ENCODE data around the gene ARL4C. TPM values are rescaled to one million over a fixed set of nuclear protein-coding genes. Genes with fewer than 3 reads are reported as not detected.

The ARL4C gene, protein sequence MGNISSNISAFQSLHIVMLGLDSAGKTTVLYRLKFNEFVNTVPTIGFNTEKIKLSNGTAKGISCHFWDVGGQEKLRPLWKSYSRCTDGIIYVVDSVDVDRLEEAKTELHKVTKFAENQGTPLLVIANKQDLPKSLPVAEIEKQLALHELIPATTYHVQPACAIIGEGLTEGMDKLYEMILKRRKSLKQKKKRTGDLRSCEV
- polyA plus RNA-seq (ENCODE audit: insufficient read length): 51.6 TPM
- long read RNA-seq, donor 1, full-length matches to known transcripts: 138 of 138 reads
- long read RNA-seq, donor 1, partial matches to known transcripts: 0 of 138 reads
- long read RNA-seq, donor 1, other reads (novel, unspliced or antisense): 0 of 138 reads
- long read RNA-seq, donor 2, full-length matches to known transcripts: 120 of 120 reads
- long read RNA-seq, donor 2, partial matches to known transcripts: 0 of 120 reads
- long read RNA-seq, donor 2, other reads (novel, unspliced or antisense): 0 of 120 reads
- long read RNA-seq, donor 3, full-length matches to known transcripts: 94 of 94 reads
- long read RNA-seq, donor 3, partial matches to known transcripts: 0 of 94 reads
- long read RNA-seq, donor 3, other reads (novel, unspliced or antisense): 0 of 94 reads
- long read RNA-seq, donor 4, full-length matches to known transcripts: 19 of 19 reads
- long read RNA-seq, donor 4, partial matches to known transcripts: 0 of 19 reads
- long read RNA-seq, donor 4, other reads (novel, unspliced or antisense): 0 of 19 reads
- long read RNA-seq, donor 5, full-length matches to known transcripts: 180 of 180 reads
- long read RNA-seq, donor 5, partial matches to known transcripts: 0 of 180 reads
- long read RNA-seq, donor 5, other reads (novel, unspliced or antisense): 0 of 180 reads
- long read RNA-seq, donor 6, full-length matches to known transcripts: 142 of 142 reads
- long read RNA-seq, donor 6, partial matches to known transcripts: 0 of 142 reads
- long read RNA-seq, donor 6, other reads (novel, unspliced or antisense): 0 of 142 reads
- long read RNA-seq, donor 7, full-length matches to known transcripts: 161 of 161 reads
- long read RNA-seq, donor 7, partial matches to known transcripts: 0 of 161 reads
- long read RNA-seq, donor 7, other reads (novel, unspliced or antisense): 0 of 161 reads
- long read RNA-seq, donor 8, full-length matches to known transcripts: 38 of 38 reads
- long read RNA-seq, donor 8, partial matches to known transcripts: 0 of 38 reads
- long read RNA-seq, donor 8, other reads (novel, unspliced or antisense): 0 of 38 reads

DNA sequence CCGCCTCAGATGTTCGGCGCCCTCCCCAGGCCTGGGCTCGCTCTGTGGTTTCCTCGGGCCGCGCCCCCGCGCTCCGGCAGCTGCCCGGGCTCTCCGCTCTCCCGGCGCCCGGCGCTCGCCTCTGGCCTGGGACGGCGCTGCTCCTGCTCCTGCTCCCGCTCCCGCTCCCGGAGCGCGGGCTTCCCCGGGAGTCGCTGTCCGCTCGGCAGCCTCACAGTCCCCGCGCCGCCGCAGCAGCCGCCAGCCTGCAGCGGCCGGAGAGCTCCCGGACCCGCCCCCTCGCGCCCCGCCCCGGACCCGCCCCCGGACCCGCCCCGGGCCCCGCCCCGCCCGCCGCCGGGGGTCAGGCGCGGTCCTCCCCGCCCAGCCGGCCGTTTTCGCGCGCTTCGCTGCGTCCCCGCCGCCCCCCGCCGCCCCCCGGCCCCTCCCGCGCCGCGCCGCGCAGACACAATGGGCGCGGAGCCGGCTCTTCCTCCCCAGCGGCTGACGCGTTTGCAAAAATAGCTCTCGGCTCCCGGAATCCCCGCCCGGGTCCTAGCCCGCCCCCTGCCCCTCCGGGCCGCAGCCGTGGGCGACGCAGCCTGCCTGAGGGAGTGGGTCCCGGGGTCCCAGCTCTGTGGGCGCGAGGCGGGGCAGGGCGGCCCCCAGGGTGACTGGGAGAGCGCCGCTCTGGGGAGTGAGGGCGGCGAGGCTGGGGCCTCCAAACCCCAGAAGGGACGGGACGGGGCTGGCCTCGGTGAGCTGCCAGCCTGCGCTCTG lies at the start of gene ARL4C:
TSS of gene ARL4C (minus strand) at position 247 of the 759 bp plus-strand sequence. CDS start 495 bp downstream, outside the sequence.
- peak; percentile 65 for DNase-seq

DNA sequence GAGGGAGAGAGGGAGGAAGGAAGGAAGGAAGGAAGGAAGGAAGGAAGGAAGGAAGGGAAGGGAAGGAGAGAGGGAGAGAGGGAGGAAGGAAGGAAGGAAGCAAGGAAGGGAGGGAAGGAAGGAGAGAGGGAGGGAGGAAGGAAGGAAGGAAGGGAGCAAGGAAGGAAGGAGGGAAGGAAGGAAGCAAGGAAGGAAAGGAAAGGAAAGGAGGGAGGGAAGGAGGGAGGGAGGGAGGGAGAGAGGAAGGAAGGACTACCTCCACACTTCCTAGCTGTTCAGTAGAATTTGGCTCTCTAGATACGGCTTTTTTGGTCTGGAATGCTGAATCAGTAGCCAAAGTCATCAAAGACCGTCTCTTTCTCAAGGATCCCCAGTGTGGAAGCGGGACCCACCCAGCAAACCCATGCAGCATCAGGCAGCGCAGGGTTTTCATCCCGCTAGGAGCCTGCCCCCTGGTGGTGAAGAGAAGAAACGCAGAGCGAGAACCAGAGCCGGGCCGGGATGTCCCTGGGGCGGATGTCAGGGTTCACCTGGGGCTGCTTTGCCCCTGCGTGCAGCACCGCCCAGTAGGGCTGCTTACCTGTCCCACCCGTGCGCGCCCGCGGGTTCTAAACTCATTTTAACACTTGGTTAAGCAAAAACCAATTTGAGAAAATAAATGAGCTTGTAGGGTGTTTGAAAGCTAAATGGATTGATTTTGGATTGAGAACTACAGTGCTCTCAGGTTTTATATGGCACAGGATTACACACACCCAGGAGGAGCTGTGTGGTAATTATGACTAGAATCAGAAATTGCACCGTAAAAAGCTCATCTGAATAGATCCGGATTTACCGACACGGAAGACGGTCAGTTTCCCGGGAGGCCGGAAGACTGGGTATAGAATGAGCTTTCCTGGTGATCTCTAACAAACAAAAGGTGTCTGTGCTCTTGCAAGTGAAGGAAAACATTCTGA lies 48.1 kb upstream of the ARL4C start:
- peak; percentile 62 for DNase-seq

DNA sequence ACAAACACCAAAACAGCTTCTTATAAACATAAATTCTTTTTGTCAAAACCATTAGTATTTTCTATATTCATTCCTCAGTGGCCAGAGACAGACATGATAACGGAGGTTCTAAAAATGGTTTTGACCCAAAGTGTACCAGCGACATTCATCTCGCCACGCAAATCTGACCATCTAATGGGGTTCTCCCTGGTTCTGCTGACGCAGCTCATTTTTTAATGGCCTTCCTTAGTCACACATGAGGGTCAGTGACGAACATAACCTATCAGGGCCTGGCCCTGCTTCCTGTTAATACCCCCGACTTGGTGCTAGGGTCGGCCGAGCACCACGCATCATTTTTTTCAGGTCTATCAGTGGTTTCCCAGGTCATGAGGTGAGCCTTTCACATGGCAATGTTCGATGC lies 45.9 kb upstream of the ARL4C start:
- DNase-seq: no peak

DNA sequence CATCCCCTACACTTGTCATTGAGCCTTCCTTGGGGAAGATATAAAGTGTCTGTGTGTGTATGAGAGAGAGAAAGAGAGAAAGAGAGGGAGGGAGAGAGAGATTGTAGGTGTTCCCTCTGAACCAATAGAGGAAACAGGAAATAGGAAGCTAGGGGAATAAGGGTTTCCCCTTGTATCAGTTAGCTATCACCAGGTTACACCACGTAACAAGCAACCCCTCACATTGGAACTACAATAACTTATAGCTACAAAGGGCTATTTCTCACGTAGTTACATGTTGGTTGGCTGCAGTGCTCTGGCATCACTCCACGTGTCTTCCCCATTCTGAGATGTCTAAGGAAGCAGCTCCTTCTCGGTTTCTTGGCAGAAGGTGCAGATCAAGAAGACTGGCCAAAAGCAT lies 41.0 kb upstream of the ARL4C start:
- DNase-seq: no peak

DNA sequence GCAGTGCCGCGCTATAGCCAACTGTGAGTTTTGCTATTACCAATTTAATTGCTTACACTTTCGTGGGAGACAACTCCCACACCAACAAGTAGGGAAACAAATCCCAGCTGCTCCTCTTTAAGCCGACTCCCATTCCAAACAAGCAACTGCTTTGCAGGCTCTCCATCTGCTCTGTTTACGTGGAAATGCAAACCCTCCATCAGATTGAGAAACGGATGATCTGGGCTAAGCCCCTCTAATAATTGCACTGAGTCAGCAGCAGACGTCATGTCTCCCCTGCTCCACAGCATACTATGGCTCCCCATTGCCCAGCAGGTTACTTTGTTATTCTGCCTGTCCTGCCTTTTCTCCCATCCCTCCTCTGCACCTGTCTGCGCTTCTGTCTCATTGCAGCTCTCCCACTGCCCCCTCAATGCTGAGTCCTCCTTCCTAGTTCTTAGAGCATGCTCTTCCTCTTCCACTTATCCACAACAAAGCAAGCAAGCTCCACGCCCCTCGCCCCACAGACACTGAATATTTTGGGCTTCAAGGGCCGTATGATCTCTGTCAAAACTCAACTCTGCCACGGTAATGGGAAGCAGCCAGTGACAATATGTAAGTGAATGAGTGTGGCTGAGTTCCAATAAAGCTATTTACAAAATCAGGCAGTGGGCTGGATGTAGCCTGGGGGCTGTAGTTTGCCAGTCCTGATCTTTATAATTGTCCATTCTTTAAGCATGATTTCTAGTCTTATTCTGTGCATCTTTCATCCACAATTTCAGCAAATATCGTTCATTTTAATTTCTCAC lies 39.5 kb upstream of the ARL4C start:
- no peak for DNase-seq

DNA sequence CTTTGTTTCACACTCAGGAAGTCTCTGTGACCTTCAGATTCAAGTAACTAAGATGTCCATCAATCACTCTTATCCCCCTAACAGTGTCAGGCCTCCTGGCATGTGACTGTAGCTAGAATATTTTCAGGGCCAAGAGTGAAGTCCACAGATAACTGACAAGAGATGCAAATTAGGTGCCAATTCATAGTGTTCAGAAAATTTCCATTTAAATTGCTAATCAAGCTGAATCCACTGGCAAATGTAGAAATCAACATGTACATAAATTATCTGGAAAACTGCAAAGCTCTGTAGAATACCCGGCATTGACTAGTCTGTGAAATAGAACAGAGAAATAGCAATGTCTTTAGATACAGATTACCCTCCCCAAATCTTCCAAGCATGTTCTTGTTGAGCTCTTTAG lies 38.6 kb upstream of the ARL4C start:
- DNase-seq: no peak

DNA sequence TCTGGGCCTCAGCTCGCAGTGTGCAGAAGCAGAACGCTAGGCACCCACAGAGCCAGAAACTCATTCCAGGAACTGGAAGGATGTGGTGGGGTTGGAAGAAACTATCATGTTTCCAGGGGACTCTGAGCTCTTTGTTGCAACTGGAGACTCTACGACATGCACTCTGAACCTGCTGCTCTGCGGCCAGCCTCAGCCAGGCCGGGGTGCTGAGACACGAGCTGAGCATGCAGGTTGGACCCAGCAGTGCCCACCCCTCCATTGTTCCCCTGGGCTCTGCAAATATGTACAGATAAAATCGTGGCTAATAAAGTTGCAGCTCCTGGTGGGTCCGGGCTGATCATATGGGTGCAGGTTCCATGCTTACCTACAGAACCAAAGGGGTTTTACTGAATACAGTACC lies 37.6 kb upstream of the ARL4C start:
- DNase-seq: no peak

DNA sequence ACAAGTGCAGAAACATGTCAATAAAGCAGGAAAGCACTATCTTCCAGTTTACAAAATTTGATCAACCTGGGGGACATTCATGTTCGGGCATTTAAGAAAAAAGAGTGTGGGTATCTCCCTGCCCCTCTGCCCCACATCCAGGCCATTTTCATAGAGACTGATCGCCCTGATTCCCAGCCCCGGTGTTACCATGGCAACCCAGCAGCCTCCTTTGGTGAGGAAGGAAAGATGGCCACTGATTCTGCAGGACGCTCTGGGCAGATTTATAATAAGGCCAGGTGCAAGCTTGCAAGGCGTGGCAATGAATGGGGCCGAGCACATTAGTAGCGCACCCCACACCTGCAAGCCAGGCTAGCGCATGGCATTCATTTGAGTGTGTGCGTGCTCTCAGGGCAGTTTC lies 36.7 kb upstream of the ARL4C start:
- DNase-seq: no peak

DNA sequence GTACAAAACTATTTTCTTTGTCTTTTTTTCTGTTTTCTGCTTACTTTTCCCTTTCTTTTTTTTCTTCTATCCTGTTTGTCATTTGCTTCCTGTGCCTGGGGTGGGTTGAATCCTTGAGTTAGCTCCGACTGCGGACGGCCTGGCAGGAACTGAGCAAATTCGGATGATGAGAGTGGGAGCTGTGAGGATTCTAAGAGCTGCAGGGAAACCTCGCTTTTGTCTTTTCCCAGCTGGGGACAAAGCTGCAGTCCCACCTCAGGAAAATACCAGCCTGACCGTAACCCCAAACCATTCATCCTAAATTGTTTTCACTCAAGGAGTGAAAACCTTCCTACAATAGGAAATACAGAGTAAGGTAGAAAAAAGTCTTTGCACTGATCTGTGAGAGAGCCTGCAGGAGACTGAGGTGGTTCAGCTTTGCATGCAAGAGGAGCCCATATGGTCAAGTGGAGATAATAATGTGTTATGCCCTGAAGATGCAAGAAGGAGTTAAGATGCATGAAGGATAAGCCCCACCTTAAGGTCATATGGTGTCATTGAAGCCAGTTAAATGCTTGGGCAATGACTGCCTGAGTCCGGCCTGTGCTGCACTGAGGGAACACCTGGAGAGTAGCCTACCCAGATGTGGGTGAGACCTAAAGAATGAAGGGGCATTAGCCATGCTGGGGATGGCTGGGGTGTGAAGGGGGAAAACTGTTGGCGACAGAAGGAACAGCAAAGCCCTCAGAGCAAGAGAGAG lies 31.7 kb upstream of the ARL4C start:
- no peak for DNase-seq

DNA sequence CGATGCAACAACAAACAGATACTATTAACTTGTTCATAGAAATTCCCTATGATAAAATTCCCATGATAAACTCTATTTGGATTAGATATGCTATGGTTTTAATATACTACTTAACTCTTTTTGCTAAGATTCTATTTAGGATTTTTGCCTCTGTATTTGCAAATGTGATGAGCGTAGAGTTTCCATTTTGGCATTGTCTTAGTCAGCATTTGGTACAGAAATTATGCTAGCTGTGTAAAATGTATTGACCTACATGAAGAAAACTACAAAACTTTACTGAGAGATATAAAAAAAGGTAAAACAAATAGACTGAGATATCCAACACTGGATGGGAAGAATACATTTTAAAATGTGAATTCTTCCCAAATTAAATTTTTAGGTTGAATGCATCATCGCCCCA lies 29.8 kb upstream of the ARL4C start:
- no peak for DNase-seq

DNA sequence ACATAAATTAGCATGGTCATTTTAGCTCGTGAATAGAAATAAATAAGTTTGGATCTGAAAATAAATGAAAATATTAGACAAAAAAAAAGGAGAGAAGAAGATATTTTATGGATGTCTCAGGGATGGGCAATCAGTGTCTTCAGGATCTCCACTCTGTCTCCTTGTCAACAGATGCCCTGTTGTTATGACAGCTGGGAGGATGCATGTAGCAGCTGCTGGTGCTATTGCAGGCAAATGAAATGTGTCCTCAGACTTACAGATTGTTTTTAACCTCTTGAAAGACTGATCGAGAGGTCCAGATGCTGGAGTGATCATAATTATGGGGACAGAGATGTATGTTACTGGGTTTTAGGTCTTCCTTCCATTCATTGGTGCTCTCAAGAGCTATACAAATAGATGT lies 24.7 kb upstream of the ARL4C start:
- DNase-seq: no peak

DNA sequence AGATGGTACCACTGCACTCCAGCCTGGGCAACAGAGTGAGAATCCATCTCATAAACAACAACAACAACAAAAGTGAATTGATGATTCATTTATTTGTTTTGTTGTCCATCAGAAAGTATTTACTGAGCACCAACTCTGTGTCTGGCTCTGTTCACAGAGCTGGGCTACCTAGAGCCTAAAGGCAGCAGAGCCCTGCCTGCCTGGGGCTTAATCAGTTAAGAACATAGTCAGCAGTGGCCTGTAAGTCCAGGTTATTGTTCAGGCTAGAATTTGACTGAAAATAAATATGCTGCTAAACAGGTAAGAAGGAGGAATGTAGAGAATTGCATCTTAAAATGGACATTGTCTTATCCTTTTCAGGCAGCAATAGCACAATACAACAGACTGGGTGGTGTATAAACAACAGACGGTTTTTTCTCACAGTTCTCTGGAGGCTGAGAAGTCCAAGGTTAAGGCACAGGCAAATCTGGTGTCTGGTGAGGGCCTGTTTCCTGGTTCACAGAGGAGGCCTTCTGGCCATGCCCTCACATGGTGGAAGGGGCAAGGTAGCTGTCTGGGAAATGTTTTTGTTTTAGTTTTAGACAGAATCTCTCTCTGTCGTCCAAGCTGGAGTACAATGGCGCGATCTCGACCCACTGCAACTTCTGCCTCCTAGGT lies 22.2 kb upstream of the ARL4C start:
- no peak for DNase-seq

DNA sequence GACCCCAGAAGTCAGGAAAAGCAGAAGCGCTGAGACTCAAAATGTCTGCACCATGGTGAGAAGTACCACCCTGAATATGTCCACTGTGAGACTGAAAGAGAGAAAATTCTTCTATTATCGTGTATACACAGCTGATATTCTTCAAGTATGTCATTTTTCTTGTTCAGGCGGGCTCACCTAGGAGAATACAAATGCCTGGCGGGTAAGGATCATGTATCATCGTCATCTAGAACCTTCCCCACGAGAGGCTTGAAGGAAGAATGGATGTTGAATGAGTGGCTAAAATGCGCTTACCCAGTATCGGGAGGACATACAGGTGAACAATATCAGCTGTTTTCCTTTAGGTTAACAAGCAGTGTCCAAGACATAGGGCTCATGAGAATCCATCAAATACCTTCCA lies 21.1 kb upstream of the ARL4C start:
- DNase-seq: no peak

DNA sequence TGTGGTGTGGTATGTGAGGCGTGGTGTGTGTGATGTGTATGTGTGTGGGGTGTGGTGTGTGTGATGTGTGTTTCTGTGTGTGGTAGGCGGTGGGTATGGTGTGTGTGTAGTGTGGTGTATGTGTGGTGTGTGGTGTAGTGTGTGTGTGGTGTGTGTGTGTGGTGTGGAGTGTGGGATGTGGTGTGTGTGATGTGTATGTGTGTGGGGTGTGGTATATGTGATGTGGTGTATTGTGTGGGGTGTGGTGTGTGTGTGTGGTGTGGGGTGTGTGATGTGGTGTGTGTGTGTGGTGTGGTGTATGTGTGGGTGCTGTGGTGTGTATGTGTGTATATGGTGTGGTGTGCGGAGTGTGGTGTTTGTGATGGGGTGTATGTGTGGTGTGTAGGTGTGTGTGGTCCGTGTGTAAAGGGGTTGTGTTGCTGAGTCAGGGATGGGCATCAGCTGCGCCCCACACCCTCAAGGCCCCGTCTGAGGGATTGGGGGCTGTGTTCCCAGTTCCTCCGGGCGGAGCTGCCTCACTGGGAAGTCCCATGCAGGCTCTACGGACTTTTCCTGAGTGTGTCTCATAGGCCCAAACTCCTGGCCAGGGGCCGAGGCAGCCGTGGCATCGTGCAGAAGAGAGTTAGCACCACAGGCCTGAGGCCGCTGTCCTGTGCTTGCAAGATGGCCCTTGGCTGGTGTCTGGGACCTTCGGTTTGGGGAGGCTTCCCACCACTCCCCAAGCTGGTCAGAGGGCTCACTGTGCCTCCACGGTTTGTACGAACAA lies 18.2 kb upstream of the ARL4C start:
- DNase-seq: no peak

DNA sequence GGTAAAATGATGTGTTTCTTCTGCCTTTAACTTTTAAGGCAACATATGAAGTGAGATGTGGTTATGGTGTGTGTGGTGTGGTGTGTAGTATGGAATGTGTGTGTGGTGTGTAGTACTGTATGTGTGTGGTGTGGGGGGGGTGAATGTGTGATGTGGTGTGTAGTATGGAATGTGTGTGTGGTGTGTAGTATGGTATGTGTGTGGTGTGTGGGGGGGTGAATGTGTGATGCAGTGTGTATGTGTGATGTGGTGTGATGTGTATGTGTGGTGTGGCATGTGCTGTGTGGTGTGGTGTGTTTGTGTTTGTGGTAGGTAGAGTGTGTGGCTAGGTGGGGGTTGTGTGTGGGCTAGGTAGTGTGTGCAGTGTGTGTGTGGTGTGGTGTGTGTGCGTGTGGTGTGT lies 17.2 kb upstream of the ARL4C start:
- no peak for DNase-seq

DNA sequence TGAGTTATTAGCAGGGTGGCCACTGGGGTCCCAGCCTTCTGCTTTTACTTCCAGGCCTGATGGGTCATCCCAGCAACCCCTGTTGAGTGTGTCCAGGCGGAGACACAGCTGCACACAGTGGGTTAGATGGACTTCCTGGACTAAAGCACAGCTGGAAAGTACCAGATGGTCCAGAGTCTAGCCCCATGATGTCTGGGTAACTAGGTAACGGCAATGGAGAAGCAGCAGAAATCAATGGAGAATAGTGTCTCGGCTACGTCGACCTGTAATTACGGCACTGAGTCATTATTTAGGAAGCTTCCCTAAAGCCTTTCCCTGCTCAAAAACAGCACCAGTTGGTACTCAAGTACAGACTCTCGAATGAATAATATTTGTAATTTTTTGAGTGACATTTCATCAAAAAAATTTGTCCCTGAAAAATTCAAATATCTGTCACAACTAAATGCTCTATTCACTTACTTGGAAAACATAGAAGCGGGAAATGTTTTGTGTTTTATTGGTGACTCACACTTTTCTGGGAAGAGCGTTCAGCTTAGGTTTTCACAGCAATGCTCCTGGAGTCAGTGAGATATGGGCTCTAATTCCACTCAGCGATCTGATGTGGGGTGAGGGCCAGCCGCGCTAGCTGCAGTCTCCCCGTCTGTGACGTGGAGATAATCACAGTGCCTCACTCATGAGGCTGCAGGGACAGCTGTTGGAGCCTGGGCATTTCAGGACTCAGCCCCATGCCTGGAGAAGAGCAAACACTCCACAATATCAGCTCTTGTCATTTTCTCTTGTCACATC lies 16.2 kb upstream of the ARL4C start:
- DNase-seq: no peak

DNA sequence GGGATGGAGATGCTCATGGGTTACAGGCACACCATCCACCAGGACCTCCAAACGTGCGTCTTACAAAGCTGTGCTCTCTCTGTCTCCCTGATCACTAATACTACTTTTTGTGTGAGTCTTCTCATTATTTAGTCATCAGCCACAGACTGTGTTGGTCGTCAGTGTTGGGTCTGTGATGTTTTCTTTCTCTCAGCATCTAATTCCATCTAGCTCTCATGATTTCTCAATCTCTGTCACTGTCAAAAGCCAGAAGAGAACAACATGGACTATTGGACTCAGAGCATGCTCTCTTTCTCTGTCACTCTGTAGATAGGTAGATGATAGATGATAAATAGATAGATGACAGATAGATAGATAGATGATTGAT lies 6.0 kb upstream of the ARL4C start:
- no peak for DNase-seq
